HG03066 (cell line): ENCODE measurements around the gene HSD17B2.

Experiments used
- ATAC-seq: cut with Tn5 transposase; IDR thresholded peaks from one replicate; pipeline ENCODE4 v1.9.1; 2021; ENCODE audit warnings: low read depth; ENCODE audit not compliant: unreplicated experiment

The HSD17B2 gene

DNA sequence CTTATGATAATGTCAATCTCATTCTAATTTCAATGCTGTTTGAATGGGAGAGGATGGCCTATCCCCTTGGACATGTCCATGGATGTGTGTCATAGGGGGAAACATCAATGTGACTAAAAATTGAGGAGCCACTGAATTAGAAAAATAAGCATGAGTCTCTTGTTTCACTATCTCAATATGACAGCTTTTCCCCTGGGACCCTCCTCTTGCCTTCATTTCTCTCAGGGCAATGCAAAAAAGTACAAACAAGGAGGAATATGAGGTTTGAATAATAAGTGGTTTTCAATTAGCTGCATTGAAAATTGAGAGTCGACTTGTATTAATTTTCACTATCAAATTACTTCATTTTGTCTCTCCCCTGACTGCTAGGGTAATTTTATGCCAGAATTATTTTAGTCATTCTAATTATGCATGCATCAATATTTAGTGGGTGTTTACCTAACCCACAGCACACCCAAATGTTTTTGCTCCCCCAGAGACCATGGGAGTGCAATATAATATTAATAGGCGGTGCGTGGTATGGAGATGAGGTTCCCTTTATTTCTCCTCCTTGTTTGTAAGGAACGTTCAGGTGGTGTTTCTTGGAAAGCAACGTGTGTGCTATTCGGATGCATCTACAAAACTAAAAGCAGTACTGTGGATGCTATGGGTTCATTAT is 17.0 kb upstream of the HSD17B2 start:
- no peak for ATAC-seq

DNA sequence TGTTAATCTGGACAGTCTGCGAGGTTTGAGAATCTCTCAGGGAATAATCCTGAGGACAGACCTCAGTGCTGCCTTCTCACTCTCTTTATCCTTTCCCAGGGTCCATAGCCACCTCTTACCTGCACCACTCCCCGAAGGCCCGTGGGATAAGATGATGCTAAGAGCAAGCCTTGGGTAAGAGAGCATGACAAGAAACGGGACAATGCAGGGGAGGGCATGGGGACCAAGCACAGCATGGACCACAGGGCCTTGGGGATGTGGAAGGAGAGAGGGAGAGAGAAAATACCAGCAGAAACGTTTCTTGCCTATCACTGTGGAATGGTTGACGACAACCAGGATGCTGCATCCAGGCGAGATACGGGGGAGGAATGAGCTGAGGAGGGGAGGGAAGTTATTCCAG is 15.5 kb upstream of the HSD17B2 start:
- ATAC-seq: no peak

DNA sequence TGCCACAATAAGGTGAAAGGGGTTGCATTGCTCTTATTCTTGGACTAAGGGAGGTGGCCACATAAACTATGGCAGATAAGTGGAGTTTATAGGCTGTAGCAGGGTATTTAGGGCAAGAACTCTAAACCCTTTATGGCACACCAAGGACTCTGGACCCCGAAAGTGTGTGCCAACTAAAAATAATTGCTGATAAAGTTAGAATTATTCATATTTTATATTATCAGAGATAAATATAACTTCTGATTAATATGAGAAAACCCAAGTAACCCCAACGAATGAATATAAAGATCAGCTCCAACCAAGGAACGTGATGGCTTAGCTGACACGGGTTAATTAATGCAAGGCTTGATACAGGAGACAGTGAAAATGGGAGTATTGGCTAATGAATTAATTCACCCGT is 15.0 kb upstream of the HSD17B2 start:
- ATAC-seq: no peak

DNA sequence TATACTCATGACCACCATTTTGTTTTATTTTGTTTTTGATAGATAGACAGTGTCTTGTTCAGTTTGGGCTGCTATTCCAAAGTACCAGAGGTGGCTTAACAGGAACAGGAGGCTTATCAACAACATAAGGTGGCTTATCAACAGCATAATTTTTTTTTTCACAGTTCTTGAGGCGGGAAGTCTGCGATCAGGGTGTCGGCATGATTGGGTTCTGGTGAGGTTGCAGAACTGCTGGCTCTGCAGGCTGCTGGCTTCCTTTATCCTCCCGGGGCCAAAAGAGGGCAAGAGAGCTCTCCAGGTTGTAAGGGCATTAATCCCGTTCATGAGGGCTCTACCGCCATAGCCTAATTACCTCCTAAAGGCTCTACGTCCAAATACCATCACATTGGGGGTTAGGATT is 11.8 kb upstream of the HSD17B2 start:
- no peak for ATAC-seq

DNA sequence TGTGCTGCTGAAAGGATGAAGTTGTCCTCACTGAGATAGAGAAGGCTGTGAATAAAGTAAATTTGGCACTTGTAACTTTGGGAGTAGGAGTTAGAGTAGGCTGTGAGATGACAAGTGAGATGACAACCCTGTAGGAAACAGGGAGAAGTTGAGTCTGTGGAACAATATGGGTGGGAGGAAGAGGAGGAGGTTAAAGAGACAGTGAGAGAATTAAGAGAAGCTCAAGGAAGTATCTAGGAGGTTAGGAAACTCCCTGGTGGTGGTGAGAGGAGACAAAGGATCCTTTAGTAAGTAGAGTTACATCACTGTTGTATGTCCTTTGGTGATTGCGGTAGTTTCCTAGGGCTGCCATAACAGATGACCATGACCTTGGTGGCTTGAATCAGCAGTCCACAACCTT is 10.7 kb upstream of the HSD17B2 start:
- no peak for ATAC-seq

- ATAC-seq: no peak
Measured at GRCh38 chr16:82024883-82025282, 10.2 kb upstream of the HSD17B2 start.

- ATAC-seq: no peak
Measured at GRCh38 chr16:82027629-82028064, 7.4 kb upstream of the HSD17B2 start.

GRCh38 chr16:82031116-82032084 is 3.7 kb upstream of the HSD17B2 start:
- ATAC-seq: no peak

DNA sequence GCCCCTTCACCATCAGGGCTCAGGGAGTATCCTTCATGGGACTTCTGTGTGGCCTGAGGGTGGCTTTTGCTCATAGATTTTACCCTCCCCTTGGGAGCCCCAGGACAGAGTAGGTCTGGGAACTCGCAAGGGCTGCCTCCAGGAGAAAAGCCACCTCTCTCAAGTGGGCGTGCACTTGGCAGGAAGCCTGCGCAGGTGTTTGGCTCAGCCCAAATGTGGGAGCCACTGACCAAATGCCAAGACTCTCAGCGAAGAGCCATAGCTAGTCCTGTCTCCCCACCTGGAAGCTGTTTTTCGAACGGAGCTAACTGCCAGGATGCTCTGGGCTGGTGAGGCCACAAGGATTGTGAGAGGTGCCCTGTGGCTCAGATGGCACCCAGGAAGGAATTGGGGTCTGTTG is 2.0 kb upstream of the HSD17B2 start:
- no peak for ATAC-seq

DNA sequence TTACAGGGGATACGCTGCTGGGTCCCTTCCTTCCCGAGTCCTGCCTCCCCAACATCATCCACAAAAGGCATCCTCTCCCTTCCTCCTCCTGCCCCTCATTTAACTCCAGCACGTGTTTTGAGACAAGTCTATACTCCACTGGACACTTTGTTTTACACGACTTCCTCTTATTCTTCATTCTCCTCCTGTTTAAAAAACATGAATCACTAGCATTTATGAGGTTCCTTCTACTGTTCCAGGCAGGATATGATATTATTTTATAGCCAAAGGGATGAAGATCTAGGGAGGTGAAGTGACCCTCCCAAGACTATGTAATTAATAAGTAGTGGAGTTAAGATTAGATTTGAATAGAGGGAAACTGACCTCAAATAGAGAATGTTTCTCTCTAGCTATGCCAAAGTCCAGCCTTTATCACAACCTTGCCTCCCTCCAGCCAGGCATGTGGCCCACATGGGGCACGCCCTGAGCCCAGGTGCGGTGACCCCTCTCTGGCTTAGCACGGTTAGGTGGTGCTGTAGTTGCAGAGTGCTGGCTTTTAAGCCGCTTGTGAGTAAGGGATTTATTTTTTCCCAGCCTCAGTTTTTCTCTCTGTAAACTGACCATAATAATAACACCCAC is 1.3 kb upstream of the HSD17B2 start:
- no peak for ATAC-seq

DNA sequence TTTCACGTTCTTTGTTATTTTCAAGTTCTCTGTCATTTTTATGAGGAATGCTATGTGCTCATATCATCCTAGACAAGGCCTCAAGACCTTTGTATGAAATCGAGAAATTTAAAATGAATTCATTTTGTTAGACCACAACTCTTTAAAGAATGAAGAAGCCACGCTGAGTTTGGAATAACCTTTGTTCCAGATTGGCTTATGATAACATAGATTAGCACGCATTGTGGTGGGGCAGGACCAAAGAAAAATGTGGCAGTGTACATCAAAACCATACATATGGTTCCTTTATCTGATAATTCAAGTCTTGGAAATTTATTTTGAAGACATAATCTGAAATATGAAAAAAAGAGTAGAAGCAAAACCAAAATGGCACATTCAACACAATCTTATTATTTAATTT is 2.2 kb downstream of the HSD17B2 start:
- ATAC-seq: no peak

- ATAC-seq: no peak
Measured at GRCh38 chr16:82037666-82038065, 2.6 kb downstream of the HSD17B2 start.

- no peak for ATAC-seq
Measured at GRCh38 chr16:82040296-82040695, 5.2 kb downstream of the HSD17B2 start.

GRCh38 chr16:82041542-82041941 is 6.5 kb downstream of the HSD17B2 start:
- no peak for ATAC-seq

DNA sequence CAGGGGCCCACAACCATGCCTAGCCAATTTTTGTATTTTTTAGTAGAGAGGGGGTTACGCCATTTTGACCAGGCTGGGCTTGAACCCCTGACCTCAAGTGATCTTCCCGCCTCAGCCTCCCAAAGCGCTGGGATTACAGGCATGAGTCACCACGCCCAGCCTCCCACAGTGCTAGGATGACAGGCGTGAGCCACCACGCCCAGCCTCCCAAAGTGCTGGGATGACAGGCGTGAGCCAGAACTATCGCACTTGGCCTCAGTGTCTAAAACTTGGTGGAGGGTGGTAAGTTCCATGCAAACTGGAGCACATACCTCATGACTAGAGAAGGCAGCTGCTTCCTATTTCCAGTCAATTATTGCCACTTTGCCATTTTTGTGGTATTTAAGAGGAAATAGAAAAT is 7.1 kb downstream of the HSD17B2 start:
- ATAC-seq: no peak

DNA sequence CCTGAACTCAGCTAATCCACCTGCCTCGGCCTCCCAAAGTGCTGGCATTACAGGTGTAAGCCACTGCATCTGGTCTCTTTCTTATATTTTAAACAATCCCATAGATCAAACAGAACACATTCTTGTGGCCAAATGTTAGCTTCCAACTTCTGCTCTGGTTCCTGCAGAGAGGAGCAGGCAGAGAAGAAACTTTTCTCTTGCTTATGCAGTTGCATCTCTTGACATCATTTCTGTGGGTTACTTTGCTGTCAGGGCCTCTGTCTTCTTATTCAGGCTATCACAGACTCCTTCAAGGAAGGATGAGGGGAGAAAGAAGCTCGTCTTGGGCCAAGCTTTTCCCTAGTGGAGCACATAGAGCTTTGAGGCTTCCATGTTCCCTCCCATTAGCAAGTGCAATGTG is 7.8 kb downstream of the HSD17B2 start:
- no peak for ATAC-seq

- ATAC-seq: no peak
Measured at GRCh38 chr16:82043680-82044584, 8.9 kb downstream of the HSD17B2 start.

- no peak for ATAC-seq
Measured at GRCh38 chr16:82044585-82044911, 9.5 kb downstream of the HSD17B2 start.

DNA sequence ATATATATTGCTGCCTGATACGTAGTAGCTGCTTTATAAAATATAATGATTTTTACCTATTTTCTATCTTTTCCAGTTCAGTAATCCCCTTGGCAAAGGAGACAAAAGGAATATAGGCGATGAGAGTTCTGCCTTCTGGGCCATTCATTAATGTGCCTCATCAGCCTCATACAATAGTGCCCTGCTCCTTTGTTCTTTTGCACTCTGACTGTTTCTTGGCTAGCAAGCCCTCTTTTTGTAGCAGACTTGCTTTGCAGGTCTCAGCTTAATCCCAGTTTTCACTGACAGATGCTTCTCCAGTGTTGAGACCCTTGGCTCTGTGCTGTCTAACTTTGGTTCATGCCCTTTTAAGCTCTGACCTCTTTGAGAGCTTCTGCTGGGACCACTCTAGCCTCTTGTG is 10.4 kb downstream of the HSD17B2 start:
- no peak for ATAC-seq

GRCh38 chr16:82046541-82046940 is 11.5 kb downstream of the HSD17B2 start:
- no peak for ATAC-seq

- ATAC-seq: no peak
Measured at GRCh38 chr16:82046941-82047340, 11.9 kb downstream of the HSD17B2 start.
